Spleen (tissue), 11 donors: ENCODE measurements around the gene RNF169. TPM values are rescaled to one million over a fixed set of nuclear protein-coding genes. Genes with fewer than 3 reads are reported as not detected.

Experiments used
- DNase-seq: peaks from one replicate; pipeline ENCODE4 v3.0.0-alpha.2; 2020
- H3K27ac ChIP-seq, 8 donors: fragments of 200-600 bp; sonication (generic) in 7 of 8; 1 replicate in 4 of 8; 2 replicates in 4 of 8; pipeline versions ENCODE4 v1.5.0 to v1.8.0; 2016 to 2021; ENCODE audit warnings: inconsistent platforms in 4 of 8, mild to moderate bottlenecking in 4 of 8, moderate library complexity in 1 of 8
- H3K27me3 ChIP-seq, 7 donors: fragments of 200-600 bp; sonication (generic) in 6 of 7; replicated peaks in 1 of 7; 1 replicate in 4 of 7; 2 replicates in 3 of 7; pipeline versions ENCODE4 v1.5.0 to v1.8.0; 2016 to 2021; ENCODE audit warnings: inconsistent platforms in 3 of 7, mild to moderate bottlenecking in 1 of 7
- H3K36me3 ChIP-seq, 6 donors: fragments of 200-600 bp; sonication (generic) in 5 of 6; 1 replicate in 4 of 6; 2 replicates in 2 of 6; pipeline versions ENCODE4 v1.5.0 to v1.8.0; 2016 to 2021; ENCODE audit warnings: inconsistent platforms in 2 of 6
- H3K4me1 ChIP-seq, 6 donors: fragments of 200-600 bp; sonication (generic) in 5 of 6; 1 replicate in 3 of 6; 2 replicates in 3 of 6; pipeline versions ENCODE4 v1.5.0 to v1.8.0; 2016 to 2021; ENCODE audit warnings: inconsistent platforms in 3 of 6
- H3K4me3 ChIP-seq, 8 donors: fragments of 200-600 bp; sonication (generic) in 7 of 8; 1 replicate in 4 of 8; 2 replicates in 4 of 8; pipeline versions ENCODE4 v1.5.0 to v1.8.0; 2016 to 2021; ENCODE audit warnings: inconsistent platforms in 4 of 8, mild to moderate bottlenecking in 4 of 8, moderate library complexity in 2 of 8
- H3K9me3 ChIP-seq, 8 donors: fragments of 200-600 bp; sonication (generic) in 7 of 8; 1 replicate in 4 of 8; 2 replicates in 4 of 8; pipeline versions ENCODE4 v1.5.0 to v1.8.0; 2016 to 2021; ENCODE audit warnings: inconsistent platforms in 4 of 8
- CTCF ChIP-seq, 11 experiments: fragments of 200-600 bp in 7 of 11; fragments of 450-650 bp in 4 of 11; sonication (generic) in 4 of 11; IDR thresholded peaks in 8 of 11; conservative IDR thresholded peaks in 3 of 11; 1 replicate in 7 of 11; 2 replicates in 4 of 11; pipeline versions ENCODE4 v1.4.0 to v1.8.0; 2016 to 2021; ENCODE audit warnings: antibody characterized with exemption in 11 of 11, inconsistent platforms in 4 of 11, mild to moderate bottlenecking in 1 of 11
- POLR2A ChIP-seq, 3 donors: fragments of 450-650 bp; IDR thresholded peaks; one replicate each; pipeline ENCODE4 v1.5.1; 2017; ENCODE audit warnings: antibody characterized with exemption in 3 of 3, mild to moderate bottlenecking in 1 of 3
- POLR2AphosphoS5 ChIP-seq, 3 donors: sonication (generic); formaldehyde crosslinking; IDR thresholded peaks; one replicate each; pipeline ENCODE4 v1.5.1; 2017; ENCODE audit warnings: antibody characterized with exemption in 3 of 3
- WGBS, 5 donors: extraction: QIAGEN DNeasy Blood & Tissue Kit in 3 of 5; methylation state at CpG; one replicate each; pipeline versions ENCODE4 v1.1.5 to v1.1.7; 2013 to 2018; 5-methylcytosine and 5-hydroxymethylcytosine counted together
- intact Hi-C: fragments of 100-400 bp; cut with DNase I; formaldehyde crosslinking; loops from one replicate; pipeline ENCODE4 v1.15.0; 2023; ENCODE audit warnings: low total_unique reads
- polyA plus RNA-seq, 3 donors: library from polyadenylated mRNA; stranded (reverse); fragments of 200-250 nt; gene quantifications; one replicate each; pipeline ENCODE4 v1.2.1, GENCODE V29; 2013
- total RNA-seq, 7 donors: library from RNA; depleted of rRNA in 3 of 7; stranded (reverse); fragments of >200 nt in 3 of 7; fragmentation: NEBNext Ultra II Directional in 4 of 7; extraction: Animal tissue kit (Norgen Biotek cat#: 25700) in 4 of 7; gene quantifications; one replicate each; pipeline versions ENCODE4 v1.1.0 to v1.2.1, GENCODE V29; 2016 to 2021
- donor health status: healthy with polysubstance abuse.
- donor health status: DM: no; HTN: no; CAD: no; lungs with moderate emphysema.
- donor health status: DM: no; HTN: no; CAD: no.
- donor health status: Bipolar disorder and iron deficiency.
- donor health status: healthy.
- donor health status: DM: no; HTN: no; CAD: no.
- donor health status: DM: yes; HTN: yes; CAD: no.

The RNF169 gene
- total and polyA plus RNA-seq, 10 donors, result 2.5 to 34.1 (median 24.0) TPM

GRCh38 chr11:74826901-74827300 is 78.3 kb downstream of the RNF169 start:
- intact Hi-C loops, result no loop called here
- no peaks in the 10 kb centered on the region for H3K27me3 ChIP-seq

GRCh38 chr11:74837191-74837590 is 88.5 kb downstream of the RNF169 start:
- no peak overlapping the region for H3K27ac ChIP-seq
- intact Hi-C loops, result no loop called here
- H3K9me3 ChIP-seq, result no peaks in the 10 kb centered on the region
- no peak for DNase-seq
- WGBS, 5 donors, result 91 to 100% (median 100%) methylated on average over 1 of the region's 1 CpG
- peaks cover 5 to 23% (median 10%) of the 10 kb centered on the region in 6 donors for H3K4me1 ChIP-seq
- TF ChIP-seq CTCF (IDR thresholded peaks at IDR 0.05 in 8 of 11, conservative IDR thresholded peaks at IDR 0.05 in 3 of 11) (no peak), POLR2A (IDR thresholded peaks at IDR 0.05) (no peak), POLR2AphosphoS5 (IDR thresholded peaks at IDR 0.05) (no peak)
- peaks cover 10 to 81% (median 38%) of the 10 kb centered on the region in 6 donors for H3K36me3 ChIP-seq
- H3K4me3 ChIP-seq, result no peak overlapping the region
- H3K27me3 ChIP-seq, result no peaks in the 10 kb centered on the region

More at GRCh38 chr11:74826901-74827300, 78.3 kb downstream of the RNF169 start:
- peaks cover 0 to 8% (median 0%) of the 10 kb centered on the region in 6 donors for H3K4me1 ChIP-seq
- no peak for TF ChIP-seq POLR2A (IDR thresholded peaks at IDR 0.05)
- no peak for TF ChIP-seq CTCF (IDR thresholded peaks at IDR 0.05 in 8 of 11, conservative IDR thresholded peaks at IDR 0.05 in 3 of 11)
- no peak for TF ChIP-seq POLR2AphosphoS5 (IDR thresholded peaks at IDR 0.05)
- DNase-seq, result no peak
- 72 to 99% (median 95%) methylated on average over 4 of the region's 4 CpGs for WGBS, 5 donors
- H3K9me3 ChIP-seq, result peaks cover 0 to 61% (median 42%) of the 10 kb centered on the region in 8 donors
- H3K4me3 ChIP-seq, result no peak overlapping the region
- peaks cover 4 to 76% (median 13%) of the 10 kb centered on the region in 6 donors for H3K36me3 ChIP-seq
- H3K27ac ChIP-seq, result no peak overlapping the region

GRCh38 chr11:74838188-74838587 is 89.5 kb downstream of the RNF169 start:
- no peak for TF ChIP-seq CTCF (IDR thresholded peaks at IDR 0.05 in 8 of 11, conservative IDR thresholded peaks at IDR 0.05 in 3 of 11)
- TF ChIP-seq POLR2AphosphoS5 (IDR thresholded peaks at IDR 0.05), result no peak
- no peak for TF ChIP-seq POLR2A (IDR thresholded peaks at IDR 0.05)
- no peak for DNase-seq
- Histone ChIP-seq H3K4me3 (no peak overlapping the region), H3K36me3 (peaks cover 10 to 82% (median 46%) of the 10 kb centered on the region in 6 donors), H3K4me1 (peaks cover 5 to 23% (median 10%) of the 10 kb centered on the region in 6 donors), H3K9me3 (no peaks in the 10 kb centered on the region), H3K27ac (no peak overlapping the region), H3K27me3 (no peaks in the 10 kb centered on the region)
- 89 to 97% (median 95%) methylated on average over 1 of the region's 1 CpG for WGBS, 5 donors
- intact Hi-C loops, result no loop called here

- no peak for DNase-seq
- Histone ChIP-seq H3K36me3 (peaks cover 10 to 83% (median 57%) of the 10 kb centered on the region in 6 donors), H3K27ac (no peak overlapping the region), H3K4me3 (no peak overlapping the region), H3K9me3 (no peaks in the 10 kb centered on the region), H3K27me3 (no peaks in the 10 kb centered on the region), H3K4me1 (peaks cover 5 to 23% (median 10%) of the 10 kb centered on the region in 6 donors)
- TF ChIP-seq POLR2AphosphoS5 (IDR thresholded peaks at IDR 0.05) (no peak), CTCF (IDR thresholded peaks at IDR 0.05 in 8 of 11, conservative IDR thresholded peaks at IDR 0.05 in 3 of 11) (no peak), POLR2A (IDR thresholded peaks at IDR 0.05) (no peak)
- intact Hi-C loops, result no loop called here
- 29 to 48% (median 39%) methylated on average over 1 of the region's 1 CpG for WGBS, 5 donors
Measured at GRCh38 chr11:74839446-74839845, 90.8 kb downstream of the RNF169 start.
